GM19438 (cell line): ENCODE data around the gene LAMB2.

Experiments
- ATAC-seq: cut with Tn5 transposase; IDR thresholded peaks from one replicate; pipeline ENCODE4 v1.9.1; 2021; ENCODE audit warnings: low read depth; ENCODE audit not compliant: unreplicated experiment

LAMB2 gene

DNA sequence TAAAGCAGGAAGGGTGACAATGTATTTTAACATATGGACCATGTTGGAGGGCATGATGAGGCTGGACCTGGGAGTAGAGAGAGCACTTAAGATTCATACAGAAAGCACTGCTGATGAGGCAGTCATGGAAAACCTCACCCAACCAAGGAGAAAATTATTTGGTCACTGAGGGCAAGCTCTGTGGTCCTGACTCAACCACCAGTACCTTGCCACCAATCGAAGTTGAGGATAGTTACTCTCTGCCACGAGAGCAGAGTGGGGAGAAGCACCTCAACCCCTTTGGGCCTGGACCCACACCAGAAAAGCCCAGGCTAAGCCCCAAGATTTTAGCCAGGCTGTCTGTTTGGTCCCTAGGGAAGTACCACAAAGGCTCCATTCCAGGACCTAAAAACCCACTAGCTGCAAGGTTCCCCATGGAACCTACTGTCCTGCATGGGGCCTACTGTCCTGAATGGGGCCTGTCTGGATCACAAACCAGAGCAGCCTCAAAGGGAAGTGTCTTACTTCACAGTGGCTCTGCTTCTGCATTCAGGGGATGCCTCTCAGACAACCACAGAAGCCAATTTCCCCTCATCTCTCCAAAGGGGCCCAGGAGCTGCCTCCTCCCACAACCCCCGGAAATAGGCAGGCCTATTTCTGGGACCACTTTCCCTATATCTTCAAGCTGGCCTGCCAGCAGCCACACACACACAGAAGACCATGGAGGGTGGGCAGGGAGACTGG is 29.1 kb upstream of the LAMB2 start:
- no peak for ATAC-seq

DNA sequence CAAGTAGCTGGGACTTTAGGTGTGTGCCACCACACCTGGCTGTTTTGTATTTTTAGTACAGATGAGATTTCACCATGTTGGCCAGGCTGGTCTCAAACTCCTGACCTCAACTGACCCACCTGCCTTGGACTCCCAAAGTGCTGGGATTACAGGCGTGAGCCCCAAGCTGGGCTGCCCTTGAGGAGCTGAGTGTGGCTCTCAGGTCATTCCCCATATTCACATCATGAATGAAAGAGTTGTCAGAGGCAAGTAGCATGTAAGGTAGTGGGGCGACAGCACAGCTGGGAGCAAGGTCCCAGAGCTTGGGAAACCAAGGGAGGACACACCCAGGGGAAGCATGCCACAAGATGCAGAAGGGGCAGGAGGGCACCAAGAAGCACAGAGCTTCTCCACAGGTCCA is 28.3 kb upstream of the LAMB2 start:
- ATAC-seq: no peak

DNA sequence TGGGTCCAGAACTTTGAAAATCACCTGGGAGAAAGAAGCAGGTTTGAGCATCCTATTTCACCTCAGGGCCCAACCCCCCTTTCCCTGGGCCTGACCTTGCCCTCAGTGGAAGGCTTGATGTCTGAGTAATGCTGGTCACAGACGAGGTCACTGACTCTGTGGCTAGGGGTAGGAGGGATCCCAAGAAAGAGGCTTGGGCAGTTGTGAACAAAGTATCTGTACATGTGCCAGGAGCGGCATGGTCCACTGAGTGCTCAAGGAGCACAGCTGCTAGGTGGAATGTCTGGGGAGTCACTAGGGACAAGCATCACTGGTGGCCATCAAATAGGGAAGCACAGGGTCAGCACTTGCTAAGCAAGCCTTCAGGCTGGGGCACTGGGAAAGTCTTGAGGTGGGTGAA is 25.9 kb upstream of the LAMB2 start:
- ATAC-seq: no peak

- no peak for ATAC-seq
These were observed 25.4 kb upstream of the LAMB2 start for GRCh38 chr3:49158103-49158709.

GRCh38 chr3:49157289-49157688 is 24.4 kb upstream of the LAMB2 start:
- no peak for ATAC-seq

DNA sequence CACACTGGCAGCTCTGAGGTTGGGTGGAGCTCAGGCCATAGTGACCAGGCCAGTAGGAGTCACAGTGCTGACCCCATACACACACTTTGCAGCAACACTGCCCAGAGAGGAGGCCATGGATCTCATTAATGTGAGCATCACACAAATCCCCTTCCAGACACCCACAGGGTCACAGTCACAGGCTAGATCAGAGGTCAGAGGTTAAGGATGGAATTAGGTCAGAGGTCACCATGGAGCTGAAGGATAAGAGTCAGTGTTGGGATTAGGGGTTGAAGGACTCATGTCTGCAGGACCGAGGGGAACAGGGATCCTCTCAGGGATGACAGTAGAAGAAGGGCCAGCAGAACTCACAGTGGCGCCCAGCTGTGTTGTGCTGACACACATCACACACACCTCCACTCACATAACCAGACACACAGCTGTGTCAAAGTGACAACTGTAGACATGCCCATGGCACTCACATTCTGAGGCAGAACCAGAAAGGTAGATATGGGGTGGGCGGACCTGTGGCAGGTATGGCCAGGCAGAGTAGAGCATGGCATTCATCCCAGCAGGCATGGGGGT is 20.6 kb upstream of the LAMB2 start:
- ATAC-seq: no peak

- ATAC-seq: no peak
These were observed 18.8 kb upstream of the LAMB2 start for GRCh38 chr3:49151610-49152009.

- ATAC-seq: no peak
These were observed 15.3 kb upstream of the LAMB2 start for GRCh38 chr3:49148159-49148558.

DNA sequence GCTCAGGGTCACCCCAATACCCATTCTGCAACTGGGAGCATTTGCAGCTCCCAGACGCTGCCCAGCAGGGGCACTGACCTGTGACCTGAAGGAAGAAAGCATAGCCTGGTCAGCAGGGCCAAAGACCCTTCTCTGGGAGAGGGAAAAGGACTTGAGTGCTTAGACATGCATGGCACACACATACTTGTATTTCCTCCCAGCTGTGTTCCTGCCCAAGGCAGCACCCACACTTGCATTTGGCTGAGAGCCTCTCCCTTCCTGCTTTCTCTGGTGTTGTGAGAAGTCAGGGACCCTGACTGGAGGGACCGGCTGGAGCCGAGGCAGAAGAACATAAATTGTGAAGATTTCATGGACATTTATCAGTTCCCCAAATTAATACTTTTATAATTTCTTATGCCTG is 7.2 kb upstream of the LAMB2 start:
- ATAC-seq: no peak

GRCh38 chr3:49135499-49135898 is 2.6 kb upstream of the LAMB2 start:
- no peak for ATAC-seq

DNA sequence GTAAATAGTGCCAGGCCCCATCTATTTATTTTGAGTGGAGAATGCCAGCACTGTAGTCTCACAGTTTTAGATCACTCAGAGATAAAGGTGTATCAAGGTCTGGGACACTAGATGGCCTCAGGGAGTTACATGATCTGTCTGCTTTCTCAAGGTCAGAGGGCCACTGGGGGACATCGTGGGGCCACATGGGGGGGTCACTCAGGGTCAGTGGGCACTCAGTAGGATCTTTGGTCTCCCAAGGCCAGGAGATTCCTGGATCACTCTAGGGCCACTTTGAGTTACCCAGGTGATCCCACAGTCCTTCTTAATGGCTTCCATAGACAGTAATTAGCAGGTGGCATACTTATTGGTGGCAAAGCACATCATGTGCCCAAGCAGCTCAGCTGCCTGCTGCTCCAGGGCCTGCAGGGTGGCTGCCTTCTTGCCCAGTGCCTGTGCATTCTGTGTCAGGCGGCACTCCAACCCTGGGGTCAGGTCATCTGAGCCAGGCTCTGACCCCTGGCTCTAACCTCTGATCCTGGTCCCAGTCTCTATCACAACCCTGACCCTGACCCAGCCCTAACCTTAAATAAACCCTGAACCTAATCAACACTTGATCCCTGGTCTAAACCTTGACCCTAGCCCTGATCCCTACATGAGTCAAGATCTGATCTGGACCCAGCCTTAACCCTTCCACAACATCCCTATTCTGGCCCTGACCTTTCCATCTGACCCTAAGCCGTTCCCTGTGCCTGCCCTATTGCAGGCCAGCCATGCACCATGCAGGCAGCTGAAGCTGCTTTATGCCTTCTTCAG is 1.8 kb upstream of the LAMB2 start:
- ATAC-seq: no peak

DNA sequence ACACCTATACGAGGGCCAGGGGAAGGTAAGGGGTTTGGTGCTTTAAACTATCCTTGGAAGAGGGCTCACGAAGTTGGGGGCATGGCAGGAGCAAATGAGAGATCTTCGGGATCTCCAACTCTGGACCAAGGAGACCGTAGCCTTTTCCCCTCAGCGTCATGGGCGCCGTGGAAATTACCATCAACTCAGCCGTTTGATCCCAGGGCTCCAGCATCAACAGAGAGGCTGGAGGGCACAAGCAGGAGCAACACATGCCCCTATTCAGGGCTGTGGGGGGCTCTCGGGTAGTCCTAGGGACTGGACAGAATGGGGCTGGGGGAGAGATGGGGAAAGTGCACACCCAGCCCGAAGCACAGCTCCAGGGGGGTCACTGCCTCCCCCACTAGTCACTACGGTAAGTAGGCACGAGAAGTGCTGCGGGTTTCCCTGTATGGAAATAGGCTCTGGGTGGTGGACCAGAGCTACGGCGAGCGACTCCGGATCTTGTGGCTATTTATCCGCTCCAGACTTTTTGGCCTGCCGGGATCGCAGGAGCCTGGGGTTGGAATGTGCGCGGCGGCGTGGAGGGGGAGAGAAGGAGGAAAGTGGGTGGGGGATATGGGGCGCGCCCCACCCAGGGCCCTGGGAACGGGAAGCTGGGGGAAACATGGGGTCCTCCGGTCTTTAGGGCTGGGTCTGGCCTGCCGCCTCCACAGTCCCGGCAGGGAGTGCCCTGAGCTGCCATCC is 539 bp upstream of the LAMB2 start:
- no peak for ATAC-seq

GRCh38 chr3:49132073-49132436 is 795 bp downstream of the LAMB2 start:
- no peak for ATAC-seq

GRCh38 chr3:49131576-49131975 is 1.3 kb downstream of the LAMB2 start:
- no peak for ATAC-seq

- no peak for ATAC-seq
These were observed 1.8 kb downstream of the LAMB2 start for GRCh38 chr3:49131040-49131439.

GRCh38 chr3:49124991-49125670 is 7.7 kb downstream of the LAMB2 start:
- ATAC-seq: no peak

- no peak for ATAC-seq
These were observed 8.6 kb downstream of the LAMB2 start for GRCh38 chr3:49124203-49124602.

DNA sequence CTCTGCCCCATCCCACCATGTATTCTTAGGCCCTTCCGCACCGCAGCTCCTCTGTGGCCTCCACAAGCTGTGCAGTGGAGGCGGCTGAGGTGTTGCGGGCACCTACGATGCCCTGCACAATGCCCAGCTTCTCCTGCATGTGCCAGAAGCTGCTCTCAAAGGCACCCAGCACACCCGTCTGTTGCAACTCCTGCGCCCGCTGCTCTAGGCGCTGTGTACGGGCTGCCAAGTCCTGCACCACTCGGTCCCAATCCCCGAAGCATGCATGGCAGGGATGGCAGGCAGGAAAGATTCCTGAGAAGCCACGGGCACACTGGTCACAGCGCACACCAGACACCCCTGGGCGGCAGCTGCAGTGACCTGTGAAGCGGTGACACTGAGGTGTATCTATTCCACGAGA is 9.2 kb downstream of the LAMB2 start:
- no peak for ATAC-seq

DNA sequence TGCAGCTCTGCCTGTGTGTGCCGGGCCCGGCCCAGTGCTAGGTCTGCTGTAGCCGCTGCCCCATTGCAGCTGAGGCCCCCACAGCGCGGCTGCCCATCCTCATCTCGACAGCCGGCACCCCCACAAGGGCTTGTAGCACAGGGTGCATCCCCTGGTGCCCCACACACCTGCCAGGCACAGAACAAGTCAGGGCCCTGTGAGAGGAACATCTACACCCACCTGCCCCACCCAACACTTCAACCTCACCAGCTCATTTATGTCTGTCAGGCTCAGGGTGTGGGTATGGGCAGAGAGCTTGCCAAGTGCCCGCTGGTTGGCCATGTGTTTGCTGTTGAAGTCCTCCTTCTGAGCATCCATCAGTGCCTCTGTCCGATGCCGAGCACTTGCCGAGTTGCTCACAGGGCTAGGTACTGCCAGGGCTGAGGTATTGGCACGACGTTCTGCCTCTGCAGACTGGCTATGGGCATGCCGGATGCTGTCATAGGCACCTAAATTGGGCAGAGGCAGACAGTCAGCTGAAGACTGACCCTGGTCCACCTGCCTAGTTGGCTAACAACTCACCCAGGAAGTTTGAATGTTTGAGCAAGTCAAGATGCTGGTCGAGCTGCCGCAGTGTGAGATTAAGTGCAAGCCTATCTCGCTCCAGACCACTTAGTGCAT is 9.8 kb downstream of the LAMB2 start:
- no peak for ATAC-seq

GRCh38 chr3:49122451-49122850 is 10.4 kb downstream of the LAMB2 start:
- ATAC-seq: no peak
